GM18867 (cell line): Measurements from ENCODE around the gene DPF3.
A peak's percentile ranks its signal among the peaks of the same experiment; 100 is the strongest.

Experiments used
- ATAC-seq: cut with Tn5 transposase; IDR thresholded peaks from one replicate; pipeline ENCODE4 v1.9.1; 2021; ENCODE audit warnings: mild to moderate bottlenecking, moderate library complexity; ENCODE audit not compliant: unreplicated experiment

DPF3 gene

DNA sequence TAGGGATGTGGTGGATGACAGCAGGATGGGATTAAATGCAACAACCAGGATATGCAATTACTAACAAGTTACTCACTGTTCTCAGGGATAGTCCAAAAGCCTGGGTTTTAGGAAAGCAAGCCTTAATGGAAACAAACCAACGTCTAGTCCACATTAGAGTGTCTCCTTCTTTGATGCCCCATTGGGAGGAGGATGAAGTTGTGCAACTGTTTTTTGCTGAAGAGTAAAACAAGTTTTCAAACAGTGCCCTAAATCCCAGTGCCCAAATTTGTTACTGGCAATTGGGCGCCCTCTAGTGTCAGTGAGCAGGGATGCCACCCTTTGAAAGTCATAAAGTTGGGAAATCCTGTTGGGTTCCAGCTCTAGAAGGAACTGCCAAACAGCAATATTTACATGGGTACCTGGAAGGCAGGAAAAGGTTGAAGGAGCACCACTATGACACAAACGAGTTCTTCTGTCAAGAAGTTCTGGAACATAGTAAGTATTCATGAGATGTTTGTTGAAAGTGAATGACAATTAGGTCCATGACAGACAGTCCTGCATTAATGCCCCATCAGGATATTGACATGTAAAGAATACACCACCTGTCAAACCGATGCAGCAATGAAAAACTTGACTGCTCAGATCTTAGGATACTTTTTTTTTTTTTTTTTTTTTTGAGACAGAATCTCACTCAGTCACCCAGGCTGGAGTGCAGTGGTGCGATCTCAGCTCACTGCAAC lies 11.1 kb upstream of the DPF3 start:
- ATAC-seq, result no peak

DNA sequence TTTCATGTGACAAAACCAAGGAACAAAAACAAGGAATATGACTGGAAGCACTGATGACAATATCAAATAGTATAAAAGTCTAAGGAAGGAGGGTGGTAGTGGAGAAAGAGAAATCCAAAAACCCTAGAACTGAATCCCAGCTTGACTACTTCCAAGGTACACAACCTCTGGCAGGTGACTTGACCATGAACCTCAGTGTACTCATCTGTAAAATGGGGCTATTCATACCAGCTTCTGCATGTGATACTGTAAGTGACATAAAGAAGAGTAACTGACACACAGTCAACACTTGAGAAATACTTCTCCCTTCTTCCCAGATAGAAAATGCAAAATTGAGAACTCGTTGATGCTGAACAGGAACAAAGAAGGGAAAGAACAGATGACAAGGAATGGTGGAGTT lies 10.3 kb upstream of the DPF3 start:
- ATAC-seq, result no peak

DNA sequence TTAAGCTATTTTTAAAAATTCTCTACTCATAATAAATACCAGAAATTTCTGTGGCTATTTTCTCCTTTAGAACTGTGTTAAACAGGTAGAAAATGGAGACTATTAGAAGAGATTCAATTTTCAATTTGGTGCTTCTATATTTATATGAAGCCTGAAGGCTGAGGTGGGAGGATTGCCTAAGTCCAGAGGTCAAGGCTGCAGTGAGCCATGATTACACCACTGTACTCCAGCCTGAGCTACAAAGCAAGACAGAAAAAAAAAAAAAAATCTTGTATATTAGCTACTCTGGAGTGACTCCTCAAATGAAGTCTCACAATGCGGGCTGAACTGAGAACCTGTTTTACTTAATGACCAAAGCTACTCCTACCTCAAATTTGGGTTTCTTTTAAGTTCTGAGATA lies 9.8 kb upstream of the DPF3 start:
- ATAC-seq, result no peak

DNA sequence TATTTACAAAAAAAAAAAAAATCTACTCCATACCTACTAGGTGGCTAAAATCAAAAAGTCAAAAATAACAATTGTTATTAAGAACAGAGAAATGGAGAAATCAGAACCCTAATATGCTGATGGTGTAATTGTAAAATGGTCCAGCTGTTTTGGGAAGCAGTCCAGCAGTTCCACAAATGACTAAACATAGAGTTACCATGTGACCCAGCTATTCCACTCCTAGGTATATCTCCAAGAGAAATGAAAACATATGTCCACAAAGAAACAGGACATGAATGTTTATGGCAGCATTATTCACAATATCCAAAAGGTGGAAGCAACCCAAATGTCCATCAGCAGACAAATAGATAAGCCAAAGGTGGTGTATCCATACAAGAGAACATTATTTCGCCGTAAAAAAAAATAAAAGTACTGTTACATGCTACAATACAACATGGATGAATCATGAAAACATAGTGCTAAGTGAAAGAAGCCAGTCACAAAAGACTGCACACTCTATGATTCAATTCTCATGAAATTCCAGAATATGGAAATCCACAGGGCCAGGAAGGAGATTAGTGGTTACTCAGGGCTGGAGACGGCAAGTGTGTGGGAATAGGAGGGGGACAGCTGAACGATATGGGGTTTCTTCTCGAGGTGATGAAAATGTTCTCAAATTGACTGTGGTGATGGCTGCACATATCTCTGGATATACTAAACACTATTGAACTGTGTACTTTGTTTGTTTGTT lies 9.1 kb upstream of the DPF3 start:
- ATAC-seq, result no peak

DNA sequence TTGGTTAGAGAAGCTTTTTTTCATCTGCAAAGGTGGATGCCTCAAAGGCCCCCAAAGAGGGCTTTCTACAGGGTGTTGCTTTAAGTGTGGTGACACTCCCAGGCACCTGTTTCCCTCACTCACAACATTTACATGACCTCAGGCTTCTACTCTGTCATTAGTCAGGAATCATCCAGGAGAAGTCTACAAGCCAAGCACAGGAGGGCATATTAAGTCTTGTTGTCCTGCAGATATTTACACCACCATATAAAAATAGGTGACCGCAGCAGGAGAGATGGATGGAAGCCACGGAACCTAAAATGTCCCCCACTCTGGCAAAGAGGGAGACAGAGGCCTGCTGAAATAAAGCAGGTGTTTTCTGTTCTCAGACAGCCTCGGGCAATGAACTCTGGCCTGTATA lies 7.5 kb upstream of the DPF3 start:
- ATAC-seq, result no peak

DNA sequence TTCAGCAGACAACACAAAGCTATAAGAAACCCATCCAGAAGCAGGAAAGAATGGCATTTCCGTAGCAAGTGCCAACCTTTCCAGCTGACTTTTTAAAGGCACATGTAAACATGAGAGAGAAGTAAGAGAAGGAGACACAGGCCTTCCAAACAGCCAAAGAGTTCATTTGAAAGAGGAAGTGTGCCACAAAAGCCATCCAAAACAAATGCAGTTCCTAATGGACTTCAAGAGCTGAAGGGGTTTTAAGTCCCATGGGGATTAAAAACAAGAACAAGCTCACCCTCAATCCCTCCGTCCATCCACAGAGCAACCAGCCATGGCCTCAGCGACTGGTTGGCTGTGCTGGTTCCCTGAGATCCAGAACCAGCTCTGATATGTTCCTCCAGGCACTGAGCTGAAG lies 4.5 kb upstream of the DPF3 start:
- no peak for ATAC-seq

DNA sequence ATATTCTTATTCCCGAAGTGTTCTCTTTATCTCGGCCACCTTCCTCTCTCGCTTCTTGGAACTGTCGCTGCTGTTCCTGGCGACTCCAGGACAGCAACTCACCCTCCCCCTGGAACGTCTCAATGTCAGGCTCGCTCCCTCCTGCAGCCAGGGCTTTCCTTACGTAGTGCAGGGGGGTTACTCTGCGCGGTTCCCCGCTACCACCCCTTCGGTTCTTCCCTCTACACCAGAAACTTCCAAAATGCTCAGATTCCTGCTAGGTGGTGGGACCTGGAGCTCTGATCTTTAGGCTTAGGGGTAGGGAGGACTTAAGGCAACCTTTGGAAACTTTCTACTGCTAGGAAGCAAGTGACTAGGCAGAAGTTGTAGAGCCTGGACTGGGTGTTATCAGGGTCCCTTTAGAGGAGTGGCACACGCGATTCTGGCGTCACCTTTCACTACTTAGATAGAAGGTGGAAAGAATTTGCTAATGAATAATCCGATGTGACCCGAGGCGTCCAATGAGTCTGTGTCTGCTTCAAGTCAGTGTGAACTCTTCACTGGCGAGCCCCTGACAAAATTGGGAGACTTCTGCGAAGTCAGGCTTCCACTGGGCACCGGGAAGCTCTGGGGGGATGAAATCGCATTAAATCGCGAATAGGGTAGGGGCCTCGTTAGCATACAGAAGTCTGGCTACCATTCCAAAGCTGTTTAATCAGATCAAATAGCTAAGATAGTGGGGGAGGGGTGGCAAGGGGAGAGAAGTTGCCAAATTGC lies 900 bp upstream of the DPF3 start:
- ATAC-seq, result no peak

DNA sequence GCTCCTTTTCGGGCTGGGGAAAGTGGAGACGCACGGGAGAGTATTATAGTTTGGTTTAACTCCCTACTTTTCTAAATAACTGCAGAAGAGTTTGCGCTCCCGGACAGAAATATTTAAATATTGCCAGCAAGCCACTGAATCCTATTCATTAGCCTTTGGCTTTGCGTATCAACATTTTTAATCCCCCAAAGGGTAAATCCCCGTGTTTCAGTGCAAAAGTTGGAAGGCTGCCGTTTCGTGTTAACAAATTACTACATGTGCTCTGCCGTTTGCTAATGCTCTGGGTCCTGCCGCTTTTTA lies 372 bp upstream of the DPF3 start:
- ATAC-seq, result no peak

DNA sequence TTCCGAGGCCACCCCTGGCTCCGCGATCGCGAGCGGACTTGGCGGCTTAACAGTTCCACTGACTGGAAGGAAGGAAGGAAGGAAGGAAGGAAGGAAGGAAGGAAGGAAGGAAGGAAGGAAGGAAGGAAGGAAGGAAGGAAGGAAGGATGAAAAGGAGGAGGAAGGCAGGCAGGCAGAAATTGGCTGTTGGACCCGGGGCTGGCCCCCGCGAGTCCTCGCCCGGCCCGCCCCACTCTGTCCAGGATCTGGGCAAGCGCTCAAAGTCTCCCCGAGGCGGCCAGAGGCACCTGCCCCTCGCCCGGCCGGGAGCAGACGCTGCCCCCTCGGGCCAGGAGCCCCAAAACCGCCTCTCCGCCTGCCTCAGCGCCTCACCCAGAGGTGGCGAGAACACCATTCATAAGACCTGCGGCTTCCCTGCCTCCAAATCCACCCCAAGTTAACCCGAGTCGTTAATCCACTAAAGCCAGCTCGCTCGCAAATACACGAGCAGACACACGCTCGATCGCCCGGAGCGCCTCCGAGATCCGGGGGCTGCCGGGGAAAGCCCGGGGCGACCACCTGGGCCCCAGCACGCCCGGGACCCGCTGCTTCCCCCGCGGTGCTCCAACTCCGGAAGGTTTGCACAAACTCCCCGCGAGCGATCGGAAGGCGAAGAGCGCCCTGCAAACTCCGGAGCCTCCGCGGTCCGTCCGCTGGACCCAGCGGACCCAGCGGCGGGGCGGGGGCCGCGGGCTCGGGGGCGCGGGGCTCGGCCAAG lies 844 bp downstream of the DPF3 start:
- ATAC-seq, result peak; percentile 12

DNA sequence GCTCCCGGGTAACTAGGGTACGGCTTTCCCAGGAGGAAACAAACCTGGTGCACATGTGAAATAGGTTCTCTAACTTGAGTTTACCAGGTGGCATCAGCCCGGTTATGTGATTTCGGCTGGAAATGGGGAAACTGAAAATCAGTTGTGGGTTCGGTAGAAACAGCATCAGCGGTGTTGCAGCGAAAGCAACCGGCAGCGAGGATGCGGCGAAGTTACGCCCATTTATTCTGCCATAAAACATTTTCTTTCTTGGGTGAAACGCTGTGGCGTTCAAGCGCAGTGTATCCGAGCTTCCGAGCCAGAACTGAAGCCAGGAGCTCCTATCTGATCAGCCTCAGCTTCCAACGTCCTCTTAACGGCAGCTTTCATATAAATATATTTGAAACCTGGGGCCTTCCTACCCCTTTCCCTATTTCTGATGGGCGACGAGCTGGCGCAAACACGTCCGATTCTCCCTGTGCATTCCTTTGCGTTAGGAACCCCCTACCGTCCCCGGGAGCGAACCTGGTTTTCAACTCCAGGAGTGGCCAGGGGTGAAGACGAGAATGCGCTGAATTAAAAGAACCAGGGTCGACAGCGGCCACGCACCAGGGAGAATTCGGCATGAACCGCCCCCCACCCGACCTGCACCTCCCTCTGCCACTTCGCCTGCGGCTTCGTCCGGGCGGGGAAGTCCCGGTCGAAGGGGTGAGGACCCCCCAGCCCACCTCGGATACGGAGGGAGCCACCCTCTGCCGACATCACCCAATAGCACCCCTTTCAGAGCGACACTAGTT lies 1.6 kb downstream of the DPF3 start:
- ATAC-seq, result no peak

DNA sequence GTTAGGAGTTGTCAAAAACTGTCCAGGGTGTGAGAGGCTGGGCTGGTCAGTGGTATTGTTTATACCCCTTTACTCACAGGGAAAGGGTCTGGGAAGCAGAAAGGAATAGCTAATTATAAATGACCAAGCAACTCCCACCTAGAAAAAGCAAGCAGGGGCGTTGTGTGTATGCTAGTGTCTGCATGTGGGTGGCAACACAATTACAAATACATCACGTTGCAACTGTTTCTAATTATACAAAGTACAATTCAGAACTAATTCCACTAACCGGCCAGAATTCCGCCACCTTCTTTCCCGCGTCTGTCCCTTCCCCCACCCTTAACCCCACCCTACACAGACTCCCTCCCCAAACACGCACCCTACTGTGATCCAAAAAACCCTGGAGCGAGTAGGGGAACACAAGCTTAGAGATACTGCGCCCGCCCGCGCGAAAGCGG lies 2.2 kb downstream of the DPF3 start:
- no peak for ATAC-seq

DNA sequence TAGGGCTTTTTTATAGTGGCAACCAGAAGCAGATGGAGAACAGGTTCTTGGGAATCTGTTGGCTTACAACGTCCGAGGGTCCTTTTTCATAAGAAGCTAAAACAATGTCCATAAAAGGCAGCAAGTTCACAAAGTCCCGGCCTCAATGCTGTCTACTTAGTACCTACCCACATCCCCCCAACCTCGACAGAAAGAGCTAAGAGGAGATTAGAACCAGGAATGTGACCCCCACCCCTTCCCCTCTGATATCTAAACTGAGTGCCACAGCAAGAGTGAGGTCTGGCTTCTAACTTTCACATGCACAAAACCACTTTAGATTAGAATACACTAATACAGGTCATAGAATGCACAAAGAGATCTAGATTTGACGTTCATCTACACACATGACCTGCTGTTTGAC lies 4.5 kb downstream of the DPF3 start:
- no peak for ATAC-seq

DNA sequence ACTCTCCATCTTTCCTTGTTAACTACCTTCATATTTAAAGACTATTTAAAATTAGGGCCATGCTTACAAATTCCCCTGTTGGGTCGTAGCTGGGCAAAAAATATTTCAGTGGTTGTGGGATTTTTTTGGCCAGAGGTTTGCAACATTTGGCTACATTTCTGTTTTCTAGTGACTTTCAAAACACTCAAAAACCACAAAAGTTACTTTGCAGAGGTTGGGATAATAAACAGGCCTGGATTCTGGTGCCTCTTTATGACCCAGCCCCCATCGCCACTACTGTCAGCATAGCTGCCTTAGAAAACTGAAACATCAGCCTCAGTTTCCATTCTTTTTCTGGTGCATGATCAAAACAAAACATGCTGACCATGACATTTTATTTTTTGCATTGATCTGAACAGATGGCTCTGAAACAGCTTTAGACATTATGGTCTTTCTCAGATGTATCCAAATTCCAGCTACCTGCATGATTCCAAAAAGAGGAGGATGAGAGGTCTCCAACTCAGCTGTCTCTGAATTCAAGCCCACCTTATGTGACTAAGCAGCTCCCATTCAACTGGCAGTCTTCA lies 5.2 kb downstream of the DPF3 start:
- ATAC-seq, result no peak

DNA sequence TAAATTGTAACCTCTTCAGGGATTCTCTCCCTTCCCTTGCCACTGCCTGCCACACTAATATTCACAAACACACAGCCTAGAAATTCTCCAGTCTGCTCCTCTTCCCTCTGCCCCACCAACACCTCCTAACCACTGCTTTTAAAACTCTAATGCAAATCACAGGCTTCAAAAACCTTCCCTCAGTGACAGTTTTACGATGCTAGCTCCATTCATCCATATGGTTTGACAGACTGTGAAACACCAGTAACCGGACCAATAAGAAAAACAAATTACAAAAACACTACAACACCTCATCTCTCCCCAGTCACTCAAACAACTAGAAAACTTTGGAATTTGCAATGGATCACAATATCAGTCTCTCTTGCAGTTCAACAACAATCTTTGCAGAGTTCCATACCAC lies 5.7 kb downstream of the DPF3 start:
- no peak for ATAC-seq

DNA sequence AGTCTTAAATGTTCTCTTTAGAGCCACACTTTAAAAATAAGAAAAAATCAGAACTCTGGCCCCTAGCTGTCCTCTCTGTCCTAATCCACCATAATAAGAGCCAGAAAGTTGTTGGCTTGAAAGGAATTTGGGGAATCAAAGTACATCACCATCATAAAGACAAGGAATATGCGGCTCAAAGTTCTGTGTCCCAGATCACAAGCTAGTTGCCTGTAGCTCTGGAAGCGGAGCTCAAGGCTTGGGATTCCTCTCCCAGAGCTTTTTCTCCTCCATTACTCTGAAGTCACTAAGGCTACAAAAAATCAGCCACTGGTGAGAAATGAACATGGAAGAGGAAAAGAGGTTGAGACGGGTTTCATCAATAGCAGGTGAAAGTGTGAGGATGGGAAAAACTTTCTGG lies 6.4 kb downstream of the DPF3 start:
- no peak for ATAC-seq

DNA sequence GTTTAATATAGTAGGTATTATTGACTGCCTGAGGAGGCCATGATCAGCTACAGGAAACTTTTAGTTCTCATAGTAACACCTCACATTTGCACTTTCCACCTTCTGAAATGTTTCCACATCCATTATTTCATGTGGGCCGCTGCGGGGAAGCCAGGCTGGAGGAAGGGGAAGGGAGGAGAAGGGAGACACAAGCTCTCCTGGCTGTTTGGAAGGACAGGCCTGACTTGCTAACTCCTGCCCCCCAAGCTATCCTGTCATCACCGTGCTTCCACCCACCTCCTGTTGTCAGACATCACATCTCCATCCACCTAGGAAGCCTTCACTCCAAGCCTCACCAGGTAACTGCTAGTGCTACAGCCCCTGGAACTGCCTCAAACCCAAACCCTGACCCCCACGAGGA lies 9.5 kb downstream of the DPF3 start:
- no peak for ATAC-seq

DNA sequence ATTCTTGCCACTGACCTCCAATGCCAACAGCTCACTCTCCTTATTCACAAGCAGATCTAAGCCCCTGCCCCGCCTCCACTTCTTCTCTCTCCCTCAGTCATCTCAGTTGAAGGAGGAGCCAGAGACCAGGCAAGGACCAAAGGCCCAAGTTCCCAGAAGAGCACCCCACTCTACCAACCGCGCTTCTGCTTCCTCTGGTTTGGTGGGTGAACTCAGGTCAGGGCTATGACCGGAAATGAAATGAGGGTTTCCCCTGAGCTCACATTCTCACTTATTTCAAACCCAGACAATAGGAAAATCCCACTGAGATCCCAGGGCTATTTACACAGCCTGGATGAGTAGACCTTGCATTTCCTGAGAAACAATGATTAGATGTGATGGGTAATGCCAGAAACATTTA lies 9.9 kb downstream of the DPF3 start:
- peak; percentile 58 for ATAC-seq

DNA sequence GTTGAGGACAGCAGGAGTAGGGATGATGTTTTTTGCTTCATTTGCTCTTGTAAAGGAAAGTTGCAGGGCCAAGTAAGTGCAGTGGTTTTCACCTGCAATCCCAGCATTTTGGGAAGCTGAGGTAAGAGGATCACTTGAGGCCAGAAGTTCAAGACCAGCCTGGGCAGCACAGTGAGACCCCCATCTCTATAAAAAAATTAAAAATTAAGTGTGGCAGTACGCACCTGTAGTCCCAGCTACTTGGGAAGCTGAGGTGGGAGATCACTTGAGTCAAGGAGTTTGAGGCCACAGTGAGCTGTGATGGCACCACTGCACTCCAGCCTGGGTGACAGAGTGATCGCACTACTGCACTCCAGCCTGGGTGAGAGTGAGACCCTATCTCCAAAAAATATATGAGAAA lies 10.8 kb downstream of the DPF3 start:
- no peak for ATAC-seq

DNA sequence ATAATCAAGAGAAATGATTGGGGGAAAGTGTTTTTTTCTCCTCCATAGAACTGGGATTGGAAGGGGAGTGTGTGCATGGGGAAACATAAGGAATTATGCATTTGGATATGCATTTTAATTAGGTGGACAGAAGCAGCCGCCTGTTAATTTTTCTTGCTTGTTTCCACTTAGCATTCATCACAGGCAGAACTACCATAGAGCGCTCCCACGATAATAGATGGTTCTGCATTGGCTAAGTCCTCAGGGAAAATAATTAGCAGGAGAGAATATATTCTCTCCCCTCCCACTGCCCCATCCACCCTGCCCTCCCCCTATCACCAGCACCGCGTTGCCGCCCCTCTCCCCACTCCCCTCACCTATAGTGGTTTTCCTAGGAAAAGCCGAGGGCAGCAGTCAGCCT lies 11.4 kb downstream of the DPF3 start:
- ATAC-seq, result no peak

DNA sequence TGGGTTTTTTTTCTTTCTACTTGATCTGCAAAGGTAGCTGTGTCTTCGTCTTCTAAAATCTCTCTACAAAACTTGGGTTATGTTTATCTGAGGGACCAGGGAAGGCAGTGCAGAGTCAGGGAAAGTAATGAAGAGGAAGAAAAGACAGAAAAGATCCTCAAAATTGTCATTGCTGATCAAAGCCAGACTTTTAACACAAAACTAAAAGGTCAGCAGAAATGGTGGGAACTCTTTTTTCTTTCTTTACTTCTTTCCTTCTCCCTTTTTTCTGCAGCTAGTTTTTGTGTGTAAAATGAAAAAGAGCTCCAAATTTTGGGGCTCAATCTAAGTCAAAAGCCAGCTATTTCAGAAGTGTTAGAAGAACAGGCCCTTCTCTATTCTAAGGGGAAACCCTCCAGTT lies 11.9 kb downstream of the DPF3 start:
- ATAC-seq, result no peak
